SH-SY5Y (cell line): Measurements from ENCODE around the gene MRPL42.

Experiments used
- GATA2 ChIP-seq: IDR thresholded peaks from 2 replicates; pipeline ENCODE4 v1.6.1; 2011; ENCODE audit warnings: mild to moderate bottlenecking, low read depth, low read length
- GATA3 ChIP-seq: IDR thresholded peaks from 2 replicates; pipeline ENCODE4 v1.6.1; 2011; ENCODE audit warnings: low read depth, mild to moderate bottlenecking, low read length, moderate library complexity

GRCh38 chr12:93440043-93440835 lies 27.1 kb upstream of the MRPL42 start:
- no peak for TF ChIP-seq GATA2
- no peak for TF ChIP-seq GATA3
